GM18951 (cell line): ENCODE data around the gene IGFL1.
"Not testable (repeated sequence)": the region's sequence is repeated elsewhere in the genome, so short reads cannot be mapped to it uniquely, and the experiment has no call there.

ENCODE experiments used
- POLR2A ChIP-seq: IDR thresholded peaks from 4 replicates; pipeline ENCODE4 v1.6.1; 2011; ENCODE audit warnings: mild to moderate bottlenecking; ENCODE audit not compliant: insufficient read length, insufficient read depth; ENCODE audit errors: extremely low read depth
- in situ Hi-C: fragments of 300-500 bp; cut with MboI; formaldehyde crosslinking; loops from one replicate; pipeline ENCODE4 v1.12.0; 2022; ENCODE audit warnings: low sequenced_read_pairs, mixed read lengths, inconsistent platforms; ENCODE audit not compliant: unreplicated experiment

The IGFL1 gene

DNA sequence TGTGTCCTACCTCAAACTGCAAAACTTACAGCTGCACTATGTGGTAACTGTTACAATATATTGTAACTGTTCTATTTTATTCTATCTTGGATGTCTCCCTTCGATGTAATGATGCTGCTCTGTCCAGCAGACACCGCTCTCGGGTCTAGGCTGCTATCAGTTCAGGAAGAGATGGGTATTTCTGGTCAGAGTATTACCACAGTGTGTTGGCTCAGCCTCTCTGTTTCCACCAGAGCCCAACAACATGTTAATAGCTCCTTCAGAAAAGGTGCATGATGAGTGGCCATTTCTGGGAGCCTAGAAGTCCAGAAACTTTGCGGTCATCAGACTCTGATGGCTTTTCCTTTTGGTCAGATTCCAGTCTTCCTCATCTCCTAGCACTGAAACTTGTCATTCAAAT, 35.9 kb upstream of the IGFL1 start:
- in situ Hi-C loops = loop anchor here (5.0 kb wide), 1 partner anchor 111 kb away; no protein-coding TSS in a partner anchor
- no peak for TF ChIP-seq POLR2A

DNA sequence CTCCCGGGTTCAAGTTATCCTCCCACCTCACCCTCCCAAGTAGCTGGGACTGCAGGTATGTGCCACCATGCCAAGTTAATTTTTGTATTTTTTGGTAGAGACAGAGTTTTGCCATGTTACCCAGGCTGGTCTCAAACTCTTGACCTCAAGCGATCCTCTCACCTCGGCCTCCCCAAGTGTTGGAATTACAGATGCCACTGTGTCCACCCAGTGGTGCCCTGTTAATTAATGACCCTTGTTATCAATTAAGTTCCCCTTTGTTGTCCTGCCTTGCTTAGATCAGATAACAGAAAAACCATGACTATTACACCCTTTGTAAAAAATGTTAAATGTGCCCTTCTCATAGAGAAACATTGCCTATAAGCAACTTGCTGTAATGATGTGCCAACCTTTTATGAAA, 34.4 kb upstream of the IGFL1 start:
- in situ Hi-C loops = no loop called here
- TF ChIP-seq POLR2A = no peak

DNA sequence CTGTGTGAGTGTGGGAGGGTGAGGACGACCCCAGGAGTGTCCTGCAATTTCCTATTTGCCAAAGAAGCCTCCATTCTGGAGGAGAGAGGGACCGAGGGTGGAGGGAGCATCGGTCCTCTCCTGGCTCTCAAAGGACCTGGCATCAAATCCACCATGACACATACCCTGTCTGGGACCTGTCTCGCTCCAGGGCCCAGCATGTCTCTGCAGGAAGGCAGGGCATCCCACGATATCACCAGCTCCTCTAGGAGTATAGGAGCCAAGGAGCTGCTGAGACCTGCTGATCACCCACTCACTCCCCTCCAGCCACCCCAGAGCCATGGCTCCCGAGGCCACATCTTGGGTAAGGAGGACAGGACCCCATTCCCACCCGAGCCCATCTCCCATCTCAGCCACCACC, 33.6 kb upstream of the IGFL1 start:
- in situ Hi-C loops = not testable (repeated sequence)

DNA sequence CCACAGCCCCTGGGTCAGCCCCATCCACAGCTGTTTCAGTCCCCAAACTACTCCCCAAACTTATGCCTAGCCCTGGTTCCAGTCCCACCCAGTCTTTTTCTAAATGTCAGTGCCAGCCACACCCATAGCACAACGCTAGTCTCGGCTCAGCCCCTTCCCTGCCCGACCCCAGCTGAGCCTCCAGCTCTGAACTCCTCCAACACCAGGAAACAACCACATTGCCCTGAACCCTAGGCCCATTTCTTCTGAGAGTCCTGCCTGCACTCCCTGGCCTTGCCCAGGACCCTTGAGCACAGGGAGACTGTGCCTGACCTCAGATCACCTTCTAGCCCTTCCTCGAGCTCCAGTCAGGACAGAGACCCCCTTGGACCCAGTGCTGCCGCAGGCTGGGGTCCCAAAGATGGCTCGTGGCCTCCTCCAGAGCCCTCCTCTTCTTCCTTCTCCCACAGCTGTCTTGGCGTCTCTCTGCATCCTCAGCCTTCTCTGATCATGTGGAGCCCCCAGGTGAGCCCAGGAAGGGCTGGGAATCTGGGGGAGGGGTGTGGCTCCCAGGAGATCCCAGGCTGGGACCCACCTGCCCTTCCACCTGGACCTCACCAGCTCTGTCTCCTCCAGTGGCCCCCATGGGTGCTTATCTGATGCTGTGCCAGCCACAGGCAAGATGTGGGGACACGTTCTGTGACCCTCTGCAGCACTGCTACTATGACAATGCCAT, 33.0 kb upstream of the IGFL1 start:
- TF ChIP-seq POLR2A = no peak
- in situ Hi-C loops = no loop called here

DNA sequence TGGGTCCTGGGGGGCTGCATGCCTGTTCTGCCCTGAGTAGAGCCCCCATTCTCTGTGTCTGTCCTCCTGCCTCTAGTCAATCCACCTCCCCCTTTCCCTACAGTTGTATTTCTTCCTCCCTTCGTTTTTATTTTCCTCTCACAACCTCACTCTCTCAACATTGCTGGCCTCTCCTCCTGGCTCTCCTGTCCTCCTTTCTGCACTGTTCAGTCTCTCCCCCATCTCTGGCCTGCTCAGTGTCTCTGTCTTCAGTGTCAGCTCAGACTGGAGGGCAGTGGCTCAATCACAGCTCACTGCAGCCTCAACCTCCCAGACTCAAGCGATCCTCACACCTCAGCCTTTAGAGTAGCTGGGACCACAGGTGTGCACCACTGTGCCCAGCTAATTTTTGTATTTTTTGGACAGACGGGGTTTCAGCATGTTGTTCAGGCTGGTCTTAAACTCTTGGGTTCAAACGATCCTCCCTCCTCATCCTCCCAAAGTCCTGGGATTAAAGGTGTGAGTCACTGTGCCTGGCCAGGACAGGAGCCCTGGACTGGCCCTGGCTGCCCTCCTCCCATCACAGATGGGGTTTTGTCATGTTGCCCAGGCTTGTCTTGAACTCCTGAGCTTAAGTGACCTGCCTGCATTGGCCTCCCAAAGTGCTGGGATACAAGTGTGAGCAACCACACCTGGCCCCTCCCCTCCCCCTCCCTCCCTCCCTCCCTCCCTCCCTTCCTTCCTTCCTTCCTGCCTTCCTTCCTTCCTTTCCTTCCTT, 32.0 kb upstream of the IGFL1 start:
- no peak for TF ChIP-seq POLR2A
- in situ Hi-C loops = no loop called here

DNA sequence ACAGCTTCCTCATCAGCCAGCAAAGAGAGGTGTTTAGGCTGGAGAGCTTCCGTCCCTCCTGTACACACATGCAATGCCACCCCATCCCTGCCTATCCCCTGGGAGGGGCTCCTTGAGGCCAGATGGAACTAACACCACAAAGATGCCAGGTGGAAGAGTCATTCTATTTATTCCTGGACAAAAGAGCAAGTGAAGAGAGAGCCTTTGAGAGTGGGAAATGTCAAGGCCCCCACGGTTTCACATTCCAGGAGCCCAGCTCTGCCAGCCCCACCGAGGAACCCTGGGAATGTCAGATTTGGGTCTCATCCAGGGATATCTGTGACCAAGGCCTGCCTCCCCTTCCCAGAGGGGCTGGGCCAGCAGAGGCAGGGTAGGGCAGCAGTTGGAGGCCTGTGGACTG, 30.8 kb upstream of the IGFL1 start:
- no peak for TF ChIP-seq POLR2A
- in situ Hi-C loops = no loop called here

DNA sequence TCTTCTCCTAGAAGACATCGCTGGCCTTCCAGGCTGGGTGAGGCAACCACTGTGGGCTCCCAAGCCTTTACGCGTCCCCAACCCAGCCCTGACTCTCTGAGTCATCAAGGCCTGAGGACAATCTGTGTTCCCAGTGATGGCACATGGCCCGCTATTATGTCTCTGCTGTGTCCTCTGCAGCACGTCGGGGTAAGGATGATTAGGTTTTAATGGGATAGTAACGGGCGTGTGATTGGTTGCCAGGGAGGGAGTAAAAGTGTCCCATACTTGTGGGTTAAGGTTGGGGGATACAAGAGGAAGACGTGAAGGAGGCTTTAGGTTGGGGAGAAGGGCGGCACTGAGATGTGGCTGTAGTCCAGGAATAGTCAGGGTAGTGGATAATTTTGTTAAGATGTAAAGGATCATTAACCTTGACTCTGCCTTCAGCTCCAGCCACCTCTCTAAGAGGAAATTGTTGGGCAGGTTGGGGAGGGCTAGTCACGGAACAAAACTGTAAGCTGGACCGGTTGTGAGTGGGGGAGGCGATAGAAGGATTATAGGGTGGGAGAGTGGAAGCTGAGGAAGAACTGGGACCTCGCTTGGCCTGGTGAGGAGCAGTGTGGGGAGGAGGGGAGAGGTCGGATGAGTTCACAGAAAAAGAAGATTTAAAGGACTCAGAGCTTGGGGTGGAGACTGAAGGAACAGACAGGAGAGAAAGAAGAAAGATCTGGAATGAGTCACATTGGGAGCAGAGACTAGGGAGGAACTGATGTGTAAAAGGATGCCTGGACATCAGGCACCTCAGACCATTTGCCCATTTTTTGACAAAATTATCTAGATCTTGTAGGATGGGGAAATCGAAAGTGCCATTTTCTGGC, 27.9 kb upstream of the IGFL1 start:
- in situ Hi-C loops = no loop called here
- TF ChIP-seq POLR2A = no peak

DNA sequence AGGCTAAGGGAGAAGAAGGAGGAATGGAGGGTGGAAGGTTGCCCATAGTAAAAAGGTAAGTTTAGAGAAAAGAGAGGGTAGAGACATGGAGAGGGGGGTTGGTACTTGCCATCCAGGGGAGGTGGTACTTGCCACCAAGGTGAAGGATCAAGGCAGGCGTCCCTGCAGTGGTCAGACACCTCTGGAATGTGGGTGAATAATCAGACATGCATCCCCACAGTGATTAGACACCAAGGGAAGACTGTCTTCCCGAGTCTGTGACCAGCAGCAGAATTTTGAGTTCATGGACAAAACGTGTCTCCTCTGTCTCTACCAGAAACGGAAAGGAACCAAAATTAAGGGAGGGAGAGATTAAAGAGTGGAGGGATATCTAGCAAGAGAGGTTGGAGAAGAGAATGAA, 27.1 kb upstream of the IGFL1 start:
- no peak for TF ChIP-seq POLR2A
- in situ Hi-C loops = no loop called here

DNA sequence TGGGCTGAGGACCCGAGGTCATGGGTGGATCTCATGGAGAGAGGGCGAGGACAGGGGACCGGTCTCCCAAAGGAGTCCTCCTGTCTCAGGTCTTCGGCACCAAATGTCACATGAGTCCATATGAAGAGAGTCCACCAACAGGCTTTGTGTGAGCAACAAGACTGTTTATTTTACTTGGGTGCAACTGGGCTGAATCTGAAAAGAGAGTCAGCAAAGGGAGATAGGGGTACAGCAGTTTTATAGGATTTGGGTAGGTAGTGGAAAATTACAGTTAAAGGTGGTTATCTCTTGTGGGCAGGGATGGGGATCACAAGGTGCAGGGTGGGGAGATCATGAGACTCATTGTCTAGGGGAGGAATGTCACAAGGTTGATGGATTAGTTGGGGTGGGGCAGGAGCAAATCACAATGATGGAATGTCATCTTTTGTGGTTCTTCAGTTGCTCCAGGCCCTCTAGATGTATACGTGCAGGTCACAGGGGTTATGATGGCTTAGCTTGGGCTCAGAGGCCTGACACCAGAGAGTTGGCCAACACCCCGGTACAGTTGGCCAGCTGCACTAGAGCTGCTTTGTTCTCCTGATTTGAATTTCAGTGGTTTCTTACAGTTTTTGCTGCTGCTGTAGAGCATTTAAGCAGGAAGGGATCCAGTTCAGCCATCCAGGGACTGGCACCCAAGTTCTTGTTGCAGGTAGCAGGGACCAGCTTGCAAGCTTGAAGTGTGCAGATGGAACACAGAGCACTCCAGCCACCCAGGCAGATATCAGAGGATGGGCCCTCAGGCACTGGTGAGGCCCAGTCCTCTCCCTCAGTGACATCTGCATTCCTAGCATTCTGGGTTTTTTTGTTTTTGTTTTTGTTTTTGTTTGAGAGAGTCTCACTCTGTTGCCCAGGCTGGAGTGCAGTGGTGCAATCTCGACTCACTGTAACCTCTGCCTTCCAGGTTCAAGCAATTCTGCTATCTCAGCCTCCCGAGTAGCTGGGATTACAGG, 26.4 kb upstream of the IGFL1 start:
- in situ Hi-C loops = no loop called here
- no peak for TF ChIP-seq POLR2A

DNA sequence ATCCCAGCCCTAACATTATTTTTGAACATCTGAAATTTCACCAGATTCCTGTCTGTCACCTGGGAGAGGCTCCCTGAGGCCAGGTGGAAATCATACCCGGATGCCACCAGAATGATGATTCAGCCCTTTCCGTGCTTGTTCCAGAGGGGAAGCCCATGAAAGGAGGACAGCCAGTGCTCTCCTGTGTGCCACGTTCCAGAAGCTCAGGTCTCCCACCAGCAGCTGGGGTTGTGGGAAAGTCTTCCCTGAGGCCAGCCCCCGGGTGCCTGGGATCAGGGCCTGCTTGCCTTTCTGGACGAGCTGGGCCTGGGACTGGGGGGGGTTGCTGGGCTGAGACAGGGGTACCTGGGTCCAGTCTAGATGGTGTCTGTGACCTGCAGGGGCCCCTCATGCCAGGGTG, 25.5 kb upstream of the IGFL1 start:
- in situ Hi-C loops = no loop called here
- TF ChIP-seq POLR2A = no peak

DNA sequence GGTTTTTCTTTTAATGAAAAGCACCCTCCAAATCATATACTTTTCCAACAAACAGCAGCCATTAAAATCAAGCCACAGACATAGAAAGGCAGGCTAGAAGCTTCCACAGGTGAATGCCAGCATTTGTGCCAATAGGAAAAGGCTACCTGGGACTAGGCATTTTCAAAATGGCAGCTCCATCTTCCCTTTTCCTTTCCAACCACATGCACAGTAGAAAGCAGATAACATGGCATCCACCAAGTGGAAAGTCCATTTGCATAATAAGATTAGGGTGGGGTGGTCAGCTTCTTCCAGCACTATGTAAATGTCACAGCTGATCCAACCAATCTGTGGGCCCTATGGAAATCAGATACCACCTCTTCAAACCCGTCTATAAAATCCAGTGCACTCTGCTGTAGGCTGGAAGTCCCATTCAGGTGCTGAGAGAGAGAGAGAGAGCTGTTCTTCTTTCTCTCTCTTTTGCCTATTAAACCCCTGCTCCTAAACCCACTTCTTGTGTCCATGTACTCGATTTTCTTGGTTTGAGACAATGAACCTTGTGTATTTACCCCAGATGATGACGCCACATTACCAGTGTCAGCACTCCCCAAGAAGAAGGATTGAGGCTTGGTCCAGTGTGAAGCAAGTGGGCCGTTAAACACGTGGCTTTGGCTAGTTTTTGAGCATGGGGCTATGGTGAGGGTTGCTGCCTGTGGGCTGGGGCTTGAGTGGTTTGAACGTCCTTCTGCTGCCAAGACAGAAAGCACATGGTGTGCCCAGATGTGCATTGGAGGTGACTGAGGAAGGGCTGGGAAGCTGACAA, 24.2 kb upstream of the IGFL1 start:
- in situ Hi-C loops = no loop called here
- TF ChIP-seq POLR2A = no peak

DNA sequence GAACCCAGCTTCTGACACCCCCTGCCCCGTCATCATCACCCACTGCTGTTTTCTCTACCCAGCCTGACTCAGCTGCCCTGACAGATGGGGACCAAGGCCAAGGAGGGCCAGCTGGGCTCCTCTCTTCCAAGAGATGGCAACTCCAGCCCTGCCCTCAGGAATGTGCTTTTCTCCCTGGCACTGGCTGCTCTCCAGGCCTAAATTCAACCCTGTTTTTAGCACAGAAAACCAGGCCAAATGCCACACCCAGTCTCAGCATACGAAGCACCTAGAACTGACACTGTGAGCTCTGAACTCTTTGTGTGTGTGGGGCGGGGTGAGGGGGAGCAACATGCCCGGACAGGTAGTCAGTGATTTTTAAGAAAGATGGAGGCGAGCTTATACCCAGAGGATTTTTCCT, 23.4 kb upstream of the IGFL1 start:
- in situ Hi-C loops = no loop called here
- TF ChIP-seq POLR2A = no peak
